K562 (cell line): Measurements from ENCODE around the gene ZNF627. TPM values are rescaled to one million over a fixed set of nuclear protein-coding genes. Genes with fewer than 3 reads are reported as not detected.

Experiments
- ATAC-seq: fragments of 200-7000 bp; cut with Tn5 transposase; 3 replicates; pipeline ENCODE4 v1.9.1; 2020; ENCODE audit warnings: moderate library complexity
- BruUV-seq: library from RNA; stranded (reverse); fragments of 400-500 nt; replicated peaks from 2 replicates; lab custom pipeline; 2021; lab: Mats Ljungman, UMichigan
- CTCF ChIA-PET: fragments of 300-600 bp; formaldehyde crosslinking; extraction: SDS; loops from one replicate; lab custom pipeline; 2021; ENCODE audit warnings: low intra/inter-chr PET ratio; lab: Yijun Ruan, JAX
- POLR2A ChIA-PET: fragments of 300-600, 350-650 bp; sonication (Branson Sonifier 250); formaldehyde crosslinking; extraction: SDS; loops from one replicate; lab custom pipeline; 2021; ENCODE audit warnings: antibody characterized with exemption, inconsistent platforms; lab: Yijun Ruan, JAX
- DNase-seq, 4 experiments: peaks; one replicate each; pipeline versions ENCODE4 v3.0.0 to v3.0.0-alpha.2; 2011 to 2018; ENCODE audit warnings: low spot score in 3 of 4, mixed read lengths in 3 of 4; ENCODE audit errors: extremely low read depth in 1 of 4
- FAIRE-seq: peaks from 2 replicates; lab custom pipeline; 2011; peaks lifted over from hg19 to GRCh38; lab: Jason Lieb, UNC
- H2AFZ ChIP-seq: 2 replicates; pipeline ENCODE4 v1.6.0; 2011; ENCODE audit warnings: low read depth, low read length, control low read depth, inconsistent platforms
- H3K27ac ChIP-seq: fragments of 200-600 bp; 3 replicates; pipeline ENCODE4 v1.8.0; 2011; ENCODE audit warnings: low read depth, mild to moderate bottlenecking, control low read depth, inconsistent platforms, low read length, moderate library complexity, mixed read lengths; ENCODE audit errors: extremely low read depth
- H3K27me3 ChIP-seq, 2 experiments: fragments of 300-600 bp in 1 of 2; 2 replicates in 1 of 2; 3 replicates in 1 of 2; pipeline versions ENCODE4 v1.6.0 to v1.8.0; 2011; ENCODE audit warnings: inconsistent platforms in 2 of 2, low read length in 2 of 2, mild to moderate bottlenecking in 1 of 2, mixed read lengths in 1 of 2, moderate library complexity in 1 of 2; ENCODE audit not compliant: control insufficient read depth in 2 of 2, insufficient read depth in 2 of 2
- H3K36me3 ChIP-seq: fragments of 300-600 bp; 3 replicates; pipeline ENCODE4 v1.8.0; 2011; ENCODE audit warnings: mild to moderate bottlenecking, low read length, inconsistent platforms; ENCODE audit not compliant: control insufficient read depth, insufficient read depth
- H3K4me1 ChIP-seq, 2 experiments: fragments of 200-600 bp in 1 of 2; replicated peaks in 1 of 2; 2 replicates in 1 of 2; 3 replicates in 1 of 2; pipeline versions ENCODE4 v1.5.1 to v1.8.0; 2011; ENCODE audit warnings: inconsistent platforms in 2 of 2, low read length in 2 of 2, mild to moderate bottlenecking in 1 of 2, mixed read lengths in 1 of 2, moderate library complexity in 1 of 2; ENCODE audit not compliant: control insufficient read depth in 2 of 2, insufficient read depth in 2 of 2
- H3K4me2 ChIP-seq: 2 replicates; pipeline ENCODE4 v1.6.1; 2011; ENCODE audit warnings: low read length, control low read depth, inconsistent platforms, mixed read lengths; ENCODE audit not compliant: insufficient read depth
- H3K4me3 ChIP-seq: fragments of 200-600 bp; sonication (generic), shearing (Covaris generic); 2 replicates; pipeline ENCODE4 v1.5.1; 2016; ENCODE audit warnings: control low read depth, inconsistent platforms
- H3K79me2 ChIP-seq: fragments of 200-600 bp; 3 replicates; pipeline ENCODE4 v1.8.0; 2011; ENCODE audit warnings: low read length, inconsistent platforms; ENCODE audit not compliant: control insufficient read depth, insufficient read depth
- H3K9ac ChIP-seq, 2 experiments: 2 replicates each; pipeline versions ENCODE4 v1.6.0 to v1.6.1; 2011; ENCODE audit warnings: low read depth in 2 of 2, low read length in 2 of 2, control low read depth in 1 of 2, inconsistent platforms in 1 of 2, mild to moderate bottlenecking in 1 of 2, mixed read lengths in 1 of 2; ENCODE audit not compliant: insufficient read depth in 1 of 2
- H3K9me1 ChIP-seq: one replicate; pipeline ENCODE4 v1.6.0; 2011; ENCODE audit warnings: inconsistent platforms, mild to moderate bottlenecking, low read length, moderate library complexity; ENCODE audit not compliant: control insufficient read depth, insufficient read depth
- H3K9me3 ChIP-seq: replicated peaks from 2 replicates; pipeline ENCODE4 v1.5.1; 2011; ENCODE audit warnings: low read depth, low read length, inconsistent platforms; ENCODE audit not compliant: control insufficient read depth, insufficient read depth
- H4K20me1 ChIP-seq: replicated peaks from 2 replicates; pipeline ENCODE4 v1.6.1; 2011; ENCODE audit warnings: low read length, inconsistent platforms, mixed read lengths; ENCODE audit not compliant: control insufficient read depth, insufficient read depth
- CREB5 ChIP-seq: fragments of 250-450 bp; sonication (Bioruptor Pico); IDR thresholded peaks from 2 replicates; pipeline ENCODE4 v1.5.0; 2020; ENCODE audit warnings: mild to moderate bottlenecking
- EP300 ChIP-seq: IDR thresholded peaks from 2 replicates; pipeline ENCODE4 v1.6.1; 2012; ENCODE audit warnings: low read length, improper control_type of control experiment
- KLF16 ChIP-seq: IDR thresholded peaks from 2 replicates; pipeline ENCODE4 v1.6.1; 2016; ENCODE audit warnings: antibody characterized with exemption
- ZBTB11 ChIP-seq, 3 experiments: fragments of 200-800 bp in 1 of 3; fragments of 250-450 bp in 1 of 3; fragments of 450-650 bp in 1 of 3; sonication (Bioruptor Pico) in 1 of 3; sonication (Bioruptor generic) in 1 of 3; formaldehyde crosslinking in 1 of 3; IDR thresholded peaks; 2 replicates each; pipeline versions ENCODE4 v1.6.1 to v1.8.0; 2016 to 2022; ENCODE audit warnings: mild to moderate bottlenecking in 2 of 3, missing genetic modification characterization in 2 of 3, missing compliant biosample characterization in 1 of 3, moderate library complexity in 1 of 3
- ZNF212 ChIP-seq: fragments of 450-650 bp; formaldehyde crosslinking; IDR thresholded peaks from 2 replicates; pipeline ENCODE4 v1.4.0; 2020; ENCODE audit warnings: mild to moderate bottlenecking
- WGBS: fragments of 100-300 bp; shearing (Covaris generic); methylation state at CpG from one replicate; pipeline ENCODE4 v1.1.6; 2016; ENCODE audit warnings: low coverage, mixed read lengths; ENCODE audit not compliant: insufficient coverage; ENCODE audit errors: missing lambda C conversion rate; 5-methylcytosine and 5-hydroxymethylcytosine counted together
- in situ Hi-C: fragments of 300-500 bp; cut with MboI; formaldehyde crosslinking; loops from 4 replicates; pipeline ENCODE4 v1.15.0; 2018; ENCODE audit warnings: inconsistent platforms, mixed read lengths
- intact Hi-C: fragments of 100-400 bp; cut with micrococcal nuclease; formaldehyde crosslinking; loops from 2 replicates; pipeline ENCODE4 v1.14.2; 2022
- polyA plus RNA-seq, 8 experiments: library from polyadenylated mRNA; depleted of rRNA in 4 of 8; stranded (reverse) in 5 of 8; unstranded in 3 of 8; fragments of >200 nt; fragmentation: Nextera tagmentation in 2 of 8; fragmentation: Illumina TruSeq in 1 of 8; extraction: Ambion mirVana in 2 of 8; extraction: Trizol in 1 of 8; gene quantifications; 2 replicates each; pipeline versions ENCODE4 v1.2.1 to v1.2.3, GENCODE V29; 2011 to 2014; ENCODE audit warnings: inconsistent platforms in 1 of 8, missing spikeins in 1 of 8
- total RNA-seq, 7 experiments: library from RNA; depleted of rRNA in 6 of 7; stranded (reverse); fragments of >200 nt in 6 of 7; fragmentation: Illumina TruSeq in 2 of 7; extraction: Trizol in 2 of 7; gene quantifications; 2 replicates each; pipeline versions ENCODE4 v1.2.1 to v1.2.3, GENCODE V29; 2011 to 2021; ENCODE audit warnings: low replicate concordance in 1 of 7
- TF ChIP-seq, protein P1 (sequence below), 2 experiments: fragments of 450-650 bp; IDR thresholded peaks; 2 replicates each; pipeline ENCODE4 v1.6.1; 2016; ENCODE audit warnings: mild to moderate bottlenecking in 2 of 2, borderline replicate concordance in 1 of 2, low read depth in 1 of 2, moderate library complexity in 1 of 2

ZNF627 gene
- total and polyA plus RNA-seq, 9 of the 15 experiments (the other 6 are each of a cell fraction or from before 2014, with no cell fraction given) = 6.4 to 19.9 (median 10.6) TPM

- no peak for ATAC-seq
- Histone ChIP-seq H3K9me1 (peaks cover 7% of the 10 kb centered on the region), H3K36me3 (peaks cover 51% of the 10 kb centered on the region; the same call in 2 of the 3 replicates), H3K4me3 (no peak overlapping the region), H3K27me3 (no peaks in the 10 kb centered on the region), H3K79me2 (peaks cover 59% of the 10 kb centered on the region), H3K9me3 (no peaks in the 10 kb centered on the region), H3K9ac (peak overlapping the region in 1 of 2 experiments; percentile 87; a peak in 2 of 4 replicates), H4K20me1 (peaks cover 13% of the 10 kb centered on the region; the same call in 1 of the 2 replicates), H3K4me1 (peaks cover 16 to 37% of the 10 kb centered on the region in 2 experiments; a peak in 4 of 5 replicates), H3K4me2 (peak overlapping the region; percentile 39), H2AFZ (no peak overlapping the region), H3K27ac (no peak overlapping the region)
- ChIA-PET CTCF (interaction anchor here (0.6 kb wide), 1 partner anchor 260 kb away, joined by 5 read pairs; no protein-coding TSS in a partner anchor), POLR2A (interaction anchor here (0.6 to 1.0 kb wide), 3 partner anchors 8 to 21 kb away, joined by 3 read pairs; no protein-coding TSS in a partner anchor)
- WGBS = 73% methylated on average over 4 of the region's 4 CpGs
- no peak for FAIRE-seq
- intact Hi-C loops = no loop called here
- in situ Hi-C loops = no loop called here
- no TSS peak for BruUV-seq
- no peak for DNase-seq
- TF ChIP-seq ZBTB11 (CRISPR knock-in tag; IDR thresholded peaks at IDR 0.05) (no peak), KLF16 (no peak), EP300 (no peak), ZNF212 (CRISPR knock-in tag) (no peak), CREB5 (CRISPR knock-in tag) (no peak)
- TF ChIP-seq, protein P1, sequence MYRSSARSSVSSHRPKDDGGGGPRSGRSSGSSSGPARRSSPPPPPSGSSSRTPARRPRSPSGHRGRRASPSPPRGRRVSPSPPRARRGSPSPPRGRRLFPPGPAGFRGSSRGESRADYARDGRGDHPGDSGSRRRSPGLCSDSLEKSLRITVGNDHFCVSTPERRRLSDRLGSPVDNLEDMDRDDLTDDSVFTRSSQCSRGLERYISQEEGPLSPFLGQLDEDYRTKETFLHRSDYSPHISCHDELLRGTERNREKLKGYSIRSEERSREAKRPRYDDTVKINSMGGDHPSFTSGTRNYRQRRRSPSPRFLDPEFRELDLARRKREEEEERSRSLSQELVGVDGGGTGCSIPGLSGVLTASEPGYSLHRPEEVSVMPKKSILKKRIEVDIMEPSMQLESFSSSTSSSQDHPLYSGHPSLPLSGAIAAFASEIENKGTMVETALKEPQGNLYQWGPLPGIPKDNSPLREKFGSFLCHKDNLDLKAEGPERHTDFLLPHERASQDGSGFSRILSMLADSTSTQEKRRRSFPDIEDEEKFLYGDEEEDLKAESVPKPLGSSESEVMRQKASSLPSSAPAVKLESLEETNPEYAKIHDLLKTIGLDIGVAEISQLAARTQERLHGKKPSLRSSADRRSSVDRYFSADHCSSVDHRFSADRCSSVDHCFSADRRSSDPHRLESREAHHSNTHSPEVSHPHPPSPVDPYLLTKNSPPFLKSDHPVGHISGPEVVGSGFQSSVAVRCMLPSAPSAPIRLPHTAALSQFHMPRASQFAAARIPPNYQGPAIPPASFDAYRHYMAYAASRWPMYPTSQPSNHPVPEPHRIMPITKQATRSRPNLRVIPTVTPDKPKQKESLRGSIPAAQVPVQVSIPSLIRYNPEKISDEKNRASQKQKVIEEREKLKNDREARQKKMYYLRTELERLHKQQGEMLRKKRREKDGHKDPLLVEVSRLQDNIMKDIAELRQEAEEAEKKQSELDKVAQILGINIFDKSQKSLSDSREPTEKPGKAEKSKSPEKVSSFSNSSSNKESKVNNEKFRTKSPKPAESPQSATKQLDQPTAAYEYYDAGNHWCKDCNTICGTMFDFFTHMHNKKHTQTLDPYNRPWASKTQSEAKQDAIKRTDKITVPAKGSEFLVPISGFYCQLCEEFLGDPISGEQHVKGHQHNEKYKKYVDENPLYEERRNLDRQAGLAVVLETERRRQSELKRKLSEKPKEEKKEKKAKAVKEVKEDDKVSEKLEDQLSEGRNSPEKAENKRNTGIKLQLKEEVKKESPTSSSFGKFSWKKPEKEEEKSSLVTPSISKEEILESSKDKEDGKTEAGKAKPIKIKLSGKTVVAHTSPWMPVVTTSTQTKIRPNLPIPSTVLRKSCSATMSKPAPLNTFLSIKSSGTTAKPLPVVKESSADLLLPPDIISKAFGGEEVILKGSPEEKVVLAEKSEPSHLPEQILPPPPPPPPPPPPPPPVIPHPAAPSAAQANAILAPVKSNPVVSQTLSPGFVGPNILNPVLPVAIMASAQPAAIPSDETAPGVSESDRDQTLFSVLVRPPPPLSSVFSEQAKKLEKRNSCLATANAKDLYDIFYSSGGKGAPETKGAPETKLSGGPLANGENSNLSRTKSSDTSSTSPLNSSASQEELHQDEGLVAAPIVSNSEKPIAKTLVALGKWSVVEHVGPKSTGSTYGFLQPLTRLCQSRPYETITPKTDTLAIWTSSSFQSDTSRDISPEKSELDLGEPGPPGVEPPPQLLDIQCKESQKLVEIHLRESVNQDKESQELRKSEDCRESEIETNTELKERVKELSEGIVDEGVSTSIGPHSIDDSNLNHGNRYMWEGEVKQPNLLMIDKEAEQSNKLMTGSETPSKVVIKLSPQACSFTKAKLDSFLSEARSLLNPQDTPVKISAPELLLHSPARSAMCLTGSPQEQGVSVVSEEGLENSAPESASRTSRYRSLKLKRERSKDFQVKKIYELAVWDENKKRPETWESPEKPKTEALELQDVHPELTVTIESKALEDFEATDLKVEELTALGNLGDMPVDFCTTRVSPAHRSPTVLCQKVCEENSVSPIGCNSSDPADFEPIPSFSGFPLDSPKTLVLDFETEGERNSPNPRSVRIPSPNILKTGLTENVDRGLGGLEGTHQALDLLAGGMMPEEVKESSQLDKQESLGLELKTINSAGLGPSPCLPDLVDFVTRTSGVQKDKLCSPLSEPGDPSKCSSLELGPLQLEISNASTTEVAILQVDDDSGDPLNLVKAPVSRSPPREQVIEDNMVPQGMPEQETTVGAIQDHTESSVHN (IDR thresholded peaks at IDR 0.05; ENCODE audit: borderline replicate concordance in 1 of 2, low read depth in 1 of 2) = no peak
Observed at GRCh38 chr19:11556634-11557420, 40.5 kb upstream of the ZNF627 start.
